Measurements from ENCODE around the gene PSMD13. TPM values are rescaled to one million over a fixed set of nuclear protein-coding genes. Genes with fewer than 3 reads are reported as not detected.

The PSMD13 gene
- total and polyA plus RNA-seq, 2 of the 13 experiments (the other 11 are each of a cell fraction or from before 2014, with no cell fraction given), result 83.0 to 117 TPM

DNA sequence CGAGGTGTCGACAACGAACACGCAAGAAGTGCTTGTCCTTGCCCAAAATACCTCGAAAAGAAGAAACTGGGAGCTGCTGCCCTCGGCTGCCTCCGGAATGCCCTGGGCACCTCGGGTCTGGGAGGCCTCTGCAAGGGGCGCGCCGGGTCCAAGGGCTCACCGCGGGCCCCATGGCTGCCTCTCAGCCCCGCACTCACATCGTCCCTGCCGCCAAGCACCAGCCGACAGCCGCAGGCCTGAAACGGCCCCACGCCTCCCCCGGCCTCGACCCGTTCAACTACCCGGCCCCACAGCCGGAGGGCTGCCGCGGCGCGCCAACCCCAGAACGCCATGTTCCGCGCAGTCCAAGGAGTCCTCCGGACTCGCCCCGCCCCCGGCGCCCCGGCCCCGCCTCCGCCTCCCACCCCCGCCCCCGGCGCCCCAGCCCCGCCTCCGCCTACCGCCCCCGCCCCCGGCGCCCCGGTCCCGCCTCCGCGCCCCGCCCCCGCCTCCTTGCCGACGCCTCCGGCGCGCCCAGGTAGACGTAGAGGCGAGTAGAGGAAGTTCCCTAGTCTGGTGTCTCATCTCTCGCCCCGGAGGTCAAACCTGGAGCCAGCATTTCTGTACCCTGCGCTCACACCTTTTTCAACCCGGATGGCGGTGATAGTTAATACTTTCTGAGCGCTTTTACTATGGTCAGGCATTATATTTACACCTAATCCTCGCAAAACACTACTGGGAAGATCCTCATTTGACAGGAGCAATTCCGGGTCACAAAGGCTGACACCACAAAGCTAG is 591 bp upstream of the PSMD13 start, which contains the start of gene SIRT3 (continued):
- TF ChIP-seq TBP (CRISPR knock-in tag; IDR thresholded peaks at IDR 0.05) (no peak), U2AF1 (optimal IDR thresholded peaks at IDR 0.05; ENCODE audit: low read depth, low read length) (no peak), HOXA3 (CRISPR knock-in tag; IDR thresholded peaks at IDR 0.05) (peak; percentile 57; the same call in 1 of the 2 replicates), MXI1 (IDR thresholded peaks at IDR 0.05; ENCODE audit: borderline replicate concordance, low read depth, low read length) (peak; percentile 68; the same call in 1 of the 3 replicates), XBP1 (CRISPR knock-in tag; IDR thresholded peaks at IDR 0.05) (no peak), BRCA1 (CRISPR knock-in tag; IDR thresholded peaks at IDR 0.05) (no peak), PHB2 (IDR thresholded peaks at IDR 0.05; ENCODE audit: partially characterized antibody) (no peak), TOE1 (CRISPR knock-in tag; IDR thresholded peaks at IDR 0.05) (no peak), MTF2 (CRISPR knock-in tag; IDR thresholded peaks at IDR 0.05; ENCODE audit: borderline replicate concordance) (no peak), PPARG (CRISPR knock-in tag; conservative IDR thresholded peaks at IDR 0.05) (no peak), ZNF382 (CRISPR knock-in tag; IDR thresholded peaks at IDR 0.05; ENCODE audit: borderline replicate concordance) (no peak), ZNF564 (CRISPR knock-in tag; IDR thresholded peaks at IDR 0.05) (peak; percentile 71; the same call in 1 of the 2 replicates), TEF (CRISPR knock-in tag; IDR thresholded peaks at IDR 0.05) (no peak), STAT5B (CRISPR knock-in tag; IDR thresholded peaks at IDR 0.05) (no peak), ATAD3A (CRISPR knock-in tag; IDR thresholded peaks at IDR 0.05) (no peak), ZEB1 (IDR thresholded peaks at IDR 0.05; ENCODE audit: insufficient replicate concordance, low read depth) (peak; percentile 24), FOXC1 (CRISPR knock-in tag; IDR thresholded peaks at IDR 0.05; ENCODE audit: borderline replicate concordance) (no peak; the same call in 1 of the 2 replicates), ZKSCAN1 (IDR thresholded peaks at IDR 0.05; ENCODE audit: low read length) (no peak), ONECUT2 (CRISPR knock-in tag; IDR thresholded peaks at IDR 0.05) (0 out of 2 replicates have a peak, but pooled peaks have one; percentile 13), EP300 (IDR thresholded peaks at IDR 0.05; ENCODE audit: low read depth in 2 of 2, low read length in 2 of 2) (no peak), EP300 (CRISPR knock-in tag; IDR thresholded peaks at IDR 0.05; ENCODE audit: borderline replicate concordance) (no peak)
- TF ChIP-seq, protein P1, sequence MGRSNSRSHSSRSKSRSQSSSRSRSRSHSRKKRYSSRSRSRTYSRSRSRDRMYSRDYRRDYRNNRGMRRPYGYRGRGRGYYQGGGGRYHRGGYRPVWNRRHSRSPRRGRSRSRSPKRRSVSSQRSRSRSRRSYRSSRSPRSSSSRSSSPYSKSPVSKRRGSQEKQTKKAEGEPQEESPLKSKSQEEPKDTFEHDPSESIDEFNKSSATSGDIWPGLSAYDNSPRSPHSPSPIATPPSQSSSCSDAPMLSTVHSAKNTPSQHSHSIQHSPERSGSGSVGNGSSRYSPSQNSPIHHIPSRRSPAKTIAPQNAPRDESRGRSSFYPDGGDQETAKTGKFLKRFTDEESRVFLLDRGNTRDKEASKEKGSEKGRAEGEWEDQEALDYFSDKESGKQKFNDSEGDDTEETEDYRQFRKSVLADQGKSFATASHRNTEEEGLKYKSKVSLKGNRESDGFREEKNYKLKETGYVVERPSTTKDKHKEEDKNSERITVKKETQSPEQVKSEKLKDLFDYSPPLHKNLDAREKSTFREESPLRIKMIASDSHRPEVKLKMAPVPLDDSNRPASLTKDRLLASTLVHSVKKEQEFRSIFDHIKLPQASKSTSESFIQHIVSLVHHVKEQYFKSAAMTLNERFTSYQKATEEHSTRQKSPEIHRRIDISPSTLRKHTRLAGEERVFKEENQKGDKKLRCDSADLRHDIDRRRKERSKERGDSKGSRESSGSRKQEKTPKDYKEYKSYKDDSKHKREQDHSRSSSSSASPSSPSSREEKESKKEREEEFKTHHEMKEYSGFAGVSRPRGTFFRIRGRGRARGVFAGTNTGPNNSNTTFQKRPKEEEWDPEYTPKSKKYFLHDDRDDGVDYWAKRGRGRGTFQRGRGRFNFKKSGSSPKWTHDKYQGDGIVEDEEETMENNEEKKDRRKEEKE (IDR thresholded peaks at IDR 0.05), result no peak
- TF ChIP-seq, protein P2, sequence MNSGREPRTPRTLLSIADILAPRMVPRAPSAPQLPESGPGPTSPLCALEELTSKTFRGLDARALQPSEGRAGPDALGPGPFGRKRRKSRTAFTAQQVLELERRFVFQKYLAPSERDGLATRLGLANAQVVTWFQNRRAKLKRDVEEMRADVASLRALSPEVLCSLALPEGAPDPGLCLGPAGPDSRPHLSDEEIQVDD (CRISPR knock-in tag; IDR thresholded peaks at IDR 0.05; ENCODE audit: borderline replicate concordance), result 0 out of 2 replicates have a peak, but pooled peaks have one; percentile 58
- TF ChIP-seq, protein P3, sequence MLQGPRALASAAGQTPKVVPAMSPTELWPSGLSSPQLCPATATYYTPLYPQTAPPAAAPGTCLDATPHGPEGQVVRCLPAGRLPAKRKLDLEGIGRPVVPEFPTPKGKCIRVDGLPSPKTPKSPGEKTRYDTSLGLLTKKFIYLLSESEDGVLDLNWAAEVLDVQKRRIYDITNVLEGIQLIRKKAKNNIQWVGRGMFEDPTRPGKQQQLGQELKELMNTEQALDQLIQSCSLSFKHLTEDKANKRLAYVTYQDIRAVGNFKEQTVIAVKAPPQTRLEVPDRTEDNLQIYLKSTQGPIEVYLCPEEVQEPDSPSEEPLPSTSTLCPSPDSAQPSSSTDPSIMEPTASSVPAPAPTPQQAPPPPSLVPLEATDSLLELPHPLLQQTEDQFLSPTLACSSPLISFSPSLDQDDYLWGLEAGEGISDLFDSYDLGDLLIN (CRISPR knock-in tag; IDR thresholded peaks at IDR 0.05; ENCODE audit: borderline replicate concordance), result 0 out of 2 replicates have a peak, but pooled peaks have one; percentile 57
- TF ChIP-seq, protein P4, sequence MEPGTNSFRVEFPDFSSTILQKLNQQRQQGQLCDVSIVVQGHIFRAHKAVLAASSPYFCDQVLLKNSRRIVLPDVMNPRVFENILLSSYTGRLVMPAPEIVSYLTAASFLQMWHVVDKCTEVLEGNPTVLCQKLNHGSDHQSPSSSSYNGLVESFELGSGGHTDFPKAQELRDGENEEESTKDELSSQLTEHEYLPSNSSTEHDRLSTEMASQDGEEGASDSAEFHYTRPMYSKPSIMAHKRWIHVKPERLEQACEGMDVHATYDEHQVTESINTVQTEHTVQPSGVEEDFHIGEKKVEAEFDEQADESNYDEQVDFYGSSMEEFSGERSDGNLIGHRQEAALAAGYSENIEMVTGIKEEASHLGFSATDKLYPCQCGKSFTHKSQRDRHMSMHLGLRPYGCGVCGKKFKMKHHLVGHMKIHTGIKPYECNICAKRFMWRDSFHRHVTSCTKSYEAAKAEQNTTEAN (CRISPR knock-in tag; conservative IDR thresholded peaks at IDR 0.05), result 0 out of 2 replicates have a peak, but pooled peaks have one; percentile 40

Data from HepG2 (cell line).